SK-N-SH (cell line): ENCODE results near the gene GRK1. TPM values are rescaled to one million over a fixed set of nuclear protein-coding genes. Genes with fewer than 3 reads are reported as not detected.

Experiments used
- CTCF ChIA-PET: fragments of 300-600, 350-600 bp; formaldehyde crosslinking; extraction: SDS; loops from one replicate; lab custom pipeline; 2021; lab: Yijun Ruan, JAX
- POLR2A ChIA-PET: fragments of 350-600 bp; sonication (Branson Sonifier 250); formaldehyde crosslinking; extraction: SDS; loops from one replicate; lab custom pipeline; 2020; ENCODE audit warnings: antibody characterized with exemption, inconsistent platforms; lab: Yijun Ruan, JAX
- DNase-seq: peaks from one replicate; pipeline ENCODE4 v3.0.0; 2012
- H2AFZ ChIP-seq: fragments of 200-600 bp; sonication (generic); 2 replicates; pipeline ENCODE4 v1.8.1; 2016; ENCODE audit warnings: antibody characterized with exemption, mild to moderate bottlenecking, low read depth
- H3F3A ChIP-seq: fragments of 200-600 bp; sonication (generic); replicated peaks from 2 replicates; pipeline ENCODE3; 2016; ENCODE audit warnings: antibody characterized with exemption, mild to moderate bottlenecking; ENCODE audit not compliant: insufficient read depth
- H3K27ac ChIP-seq, 2 experiments: fragments of 200-500 bp in 1 of 2; fragments of 200-600 bp in 1 of 2; sonication (Bioruptor generic) in 1 of 2; sonication (generic), shearing (Covaris generic) in 1 of 2; 2 replicates each; pipeline versions ENCODE4 v1.5.1 to v1.6.1; 2014 to 2016; ENCODE audit warnings: low read depth in 2 of 2, inconsistent platforms in 1 of 2, low read length in 1 of 2, mild to moderate bottlenecking in 1 of 2, mixed read lengths in 1 of 2
- H3K27me3 ChIP-seq: fragments of 200-600 bp; sonication (generic), shearing (Covaris generic); 2 replicates; pipeline ENCODE4 v1.6.1; 2016; ENCODE audit warnings: mixed run types; ENCODE audit not compliant: insufficient read depth
- H3K36me3 ChIP-seq, 2 experiments: fragments of 200-500 bp in 1 of 2; fragments of 200-600 bp in 1 of 2; sonication (Bioruptor generic) in 1 of 2; sonication (generic) in 1 of 2; replicated peaks in 1 of 2; 2 replicates each; pipeline versions ENCODE3 to v1.5.1; 2014 to 2016; ENCODE audit warnings: low read length in 1 of 2, mild to moderate bottlenecking in 1 of 2; ENCODE audit not compliant: insufficient read depth in 2 of 2, control insufficient read depth in 1 of 2
- H3K4me1 ChIP-seq, 2 experiments: fragments of 200-500 bp in 1 of 2; fragments of 200-600 bp in 1 of 2; sonication (Bioruptor generic) in 1 of 2; sonication (generic), shearing (Covaris generic) in 1 of 2; 2 replicates each; pipeline versions ENCODE4 v1.5.1 to v1.6.1; 2014 to 2016; ENCODE audit warnings: low read depth in 1 of 2, low read length in 1 of 2, mixed run types in 1 of 2; ENCODE audit not compliant: insufficient read depth in 2 of 2, control insufficient read depth in 1 of 2
- H3K4me2 ChIP-seq: fragments of 200-600 bp; sonication (generic), shearing (Covaris generic); 2 replicates; pipeline ENCODE4 v1.6.1; 2017; ENCODE audit warnings: mixed run types
- H3K4me3 ChIP-seq, 2 experiments: fragments of 200-500 bp in 1 of 2; fragments of 200-600 bp in 1 of 2; sonication (Bioruptor generic) in 1 of 2; sonication (generic), shearing (Covaris generic) in 1 of 2; 2 replicates each; pipeline versions ENCODE4 v1.5.1 to v1.8.1; 2014 to 2016; ENCODE audit warnings: low read depth in 2 of 2, inconsistent platforms in 1 of 2, low read length in 1 of 2, mild to moderate bottlenecking in 1 of 2, mixed read lengths in 1 of 2, moderate library complexity in 1 of 2
- H3K79me2 ChIP-seq: fragments of 200-600 bp; sonication (generic); 2 replicates; pipeline ENCODE4 v1.8.1; 2017; ENCODE audit warnings: mild to moderate bottlenecking; ENCODE audit not compliant: insufficient read depth
- H3K9ac ChIP-seq: fragments of 200-600 bp; sonication (generic); 2 replicates; pipeline ENCODE4 v1.6.1; 2017; ENCODE audit warnings: mixed run types
- H3K9me2 ChIP-seq: fragments of 200-600 bp; sonication (generic); 2 replicates; pipeline ENCODE4 v1.6.1; 2017; ENCODE audit warnings: mixed run types
- H3K9me3 ChIP-seq: fragments of 200-600 bp; sonication (generic); 2 replicates; pipeline ENCODE4 v1.6.1; 2017; ENCODE audit warnings: mixed run types, mild to moderate bottlenecking, moderate library complexity
- H4K20me1 ChIP-seq: fragments of 200-600 bp; sonication (generic); 2 replicates; pipeline ENCODE4 v1.6.1; 2017; ENCODE audit warnings: mild to moderate bottlenecking, mixed run types; ENCODE audit not compliant: insufficient read depth
- CHD2 ChIP-seq: fragments of 150-350 bp; IDR thresholded peaks from 2 replicates; pipeline ENCODE4 v1.6.1; 2018; ENCODE audit warnings: low read length; ENCODE audit not compliant: partially characterized antibody
- EP300 ChIP-seq, 2 experiments: IDR thresholded peaks; 2 replicates each; pipeline versions ENCODE4 v1.4.0 to v1.6.1; 2012; ENCODE audit warnings: borderline replicate concordance in 1 of 2, low read depth in 1 of 2, low read length in 1 of 2
- FOSL2 ChIP-seq: IDR thresholded peaks from 2 replicates; pipeline ENCODE4 v1.4.0; 2012; ENCODE audit warnings: low read depth, mild to moderate bottlenecking, moderate library complexity, borderline replicate concordance
- GATA2 ChIP-seq: sonication (generic); formaldehyde crosslinking; IDR thresholded peaks from 2 replicates; pipeline ENCODE4 v1.5.0; 2020; ENCODE audit warnings: mild to moderate bottlenecking, missing genetic modification reagents
- JUND ChIP-seq: IDR thresholded peaks from 2 replicates; pipeline ENCODE4 v1.4.0; 2012
- MEF2A ChIP-seq: IDR thresholded peaks from 2 replicates; pipeline ENCODE4 v1.4.0; 2012; ENCODE audit warnings: low read depth, borderline replicate concordance
- POLR2AphosphoS5 ChIP-seq: IDR thresholded peaks from 2 replicates; pipeline ENCODE4 v1.6.1; 2012; ENCODE audit warnings: low read depth, low read length
- RAD21 ChIP-seq: IDR thresholded peaks from 2 replicates; pipeline ENCODE4 v1.6.1; 2012; ENCODE audit warnings: mild to moderate bottlenecking, low read length
- RFX5 ChIP-seq: IDR thresholded peaks from 2 replicates; pipeline ENCODE4 v1.6.1; 2012; ENCODE audit warnings: mild to moderate bottlenecking, improper control_type of control experiment, low read length
- RXRA ChIP-seq: IDR thresholded peaks from 2 replicates; pipeline ENCODE4 v1.4.0; 2012; ENCODE audit warnings: low read depth, mild to moderate bottlenecking, borderline replicate concordance
- SIN3A ChIP-seq: IDR thresholded peaks from 2 replicates; pipeline ENCODE4 v1.6.1; 2012; ENCODE audit warnings: low read depth, mild to moderate bottlenecking, low read length, moderate library complexity, borderline replicate concordance
- TCF12 ChIP-seq: IDR thresholded peaks from 2 replicates; pipeline ENCODE4 v1.4.0; 2012
- WGBS: methylation state at CpG from one replicate; pipeline ENCODE4 v1.1.6; 2017; ENCODE audit warnings: low lambda C conversion rate; 5-methylcytosine and 5-hydroxymethylcytosine counted together
- polyA plus RNA-seq, 3 experiments: library from polyadenylated mRNA; depleted of rRNA; stranded (reverse); fragments of >200 nt; gene quantifications; 2 replicates each; pipeline ENCODE4 v1.2.3, GENCODE V29; 2012
- TF ChIP-seq, protein P1 (sequence below): IDR thresholded peaks from 2 replicates; pipeline ENCODE4; 2012
- TF ChIP-seq, protein P2 (sequence below): IDR thresholded peaks from 2 replicates; pipeline ENCODE4 v1.4.0; 2012; ENCODE audit warnings: low read depth
- TF ChIP-seq, protein P3 (sequence below): fragments of 200-600 bp; sonication (generic); IDR thresholded peaks from 2 replicates; pipeline ENCODE4 v1.6.1; 2017; ENCODE audit warnings: antibody characterized with exemption, mild to moderate bottlenecking, moderate library complexity
- TF ChIP-seq, protein P4 (sequence below): IDR thresholded peaks from 2 replicates; pipeline ENCODE4 v1.6.1; 2012; ENCODE audit warnings: mild to moderate bottlenecking, low read depth, low read length, moderate library complexity
- TF ChIP-seq, protein P5 (sequence below): IDR thresholded peaks from 2 replicates; pipeline ENCODE4 v1.4.0; 2012; ENCODE audit warnings: low read depth, borderline replicate concordance

GRK1 gene
- polyA plus RNA-seq, 1 of the 3 experiments (the other 2 are of a cell fraction): 0.12 TPM

DNA sequence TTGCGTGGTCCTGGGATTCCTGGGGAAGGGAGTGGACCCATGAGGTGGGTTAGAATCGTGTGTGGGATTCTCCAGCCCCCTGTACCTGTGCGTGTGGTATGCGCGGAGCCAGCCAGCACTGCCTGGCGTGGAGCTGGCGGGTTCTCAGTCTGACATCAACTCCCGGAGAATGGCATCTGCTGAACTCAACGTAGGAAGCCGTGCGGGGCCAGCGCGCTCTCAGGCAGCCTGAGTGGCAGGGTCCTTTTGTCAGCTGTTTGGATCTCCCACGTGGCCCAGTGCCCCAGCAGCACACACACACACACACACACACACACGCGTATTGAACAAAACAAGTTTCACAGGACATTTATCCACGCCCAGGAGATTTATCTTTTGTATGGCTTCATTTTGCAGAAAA lies 37.2 kb upstream of the GRK1 start:
- ChIA-PET POLR2A (no interaction called here), CTCF (interaction anchor here (1.3 kb wide), 1 partner anchor 44 kb away, joined by 3 read pairs; no protein-coding TSS in a partner anchor)
- no peaks in the 10 kb centered on the region for H3K9me3 ChIP-seq
- no peak overlapping the region for H3K4me2 ChIP-seq
- no peak for DNase-seq
- no peak for TF ChIP-seq EP300 (IDR thresholded peaks at IDR 0.05; ENCODE audit: borderline replicate concordance in 1 of 2, low read depth in 1 of 2, low read length in 1 of 2)
- no peak for TF ChIP-seq CHD2
- TF ChIP-seq, protein P1, sequence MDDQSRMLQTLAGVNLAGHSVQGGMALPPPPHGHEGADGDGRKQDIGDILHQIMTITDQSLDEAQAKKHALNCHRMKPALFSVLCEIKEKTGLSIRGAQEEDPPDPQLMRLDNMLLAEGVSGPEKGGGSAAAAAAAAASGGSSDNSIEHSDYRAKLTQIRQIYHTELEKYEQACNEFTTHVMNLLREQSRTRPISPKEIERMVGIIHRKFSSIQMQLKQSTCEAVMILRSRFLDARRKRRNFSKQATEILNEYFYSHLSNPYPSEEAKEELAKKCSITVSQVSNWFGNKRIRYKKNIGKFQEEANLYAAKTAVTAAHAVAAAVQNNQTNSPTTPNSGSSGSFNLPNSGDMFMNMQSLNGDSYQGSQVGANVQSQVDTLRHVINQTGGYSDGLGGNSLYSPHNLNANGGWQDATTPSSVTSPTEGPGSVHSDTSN: no peak
- no peak for TF ChIP-seq MEF2A
- TF ChIP-seq SIN3A: no peak
- TF ChIP-seq RFX5: no peak
- no peak for TF ChIP-seq RAD21
- TF ChIP-seq, protein P2, sequence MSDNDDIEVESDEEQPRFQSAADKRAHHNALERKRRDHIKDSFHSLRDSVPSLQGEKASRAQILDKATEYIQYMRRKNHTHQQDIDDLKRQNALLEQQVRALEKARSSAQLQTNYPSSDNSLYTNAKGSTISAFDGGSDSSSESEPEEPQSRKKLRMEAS: no peak
- TF ChIP-seq JUND: no peak
- H3F3A ChIP-seq: peaks cover 10% of the 10 kb centered on the region
- WGBS: 96% methylated on average over 17 of the region's 17 CpGs
- peaks cover 4 to 45% of the 10 kb centered on the region in 2 experiments for H3K36me3 ChIP-seq
- no peak overlapping the region for H3K4me3 ChIP-seq
- H3K9me2 ChIP-seq: no peaks in the 10 kb centered on the region
- no peaks in the 10 kb centered on the region for H3K27me3 ChIP-seq
- H2AFZ ChIP-seq: no peak overlapping the region
- no peak overlapping the region for H3K9ac ChIP-seq
- peaks cover 43% of the 10 kb centered on the region for H4K20me1 ChIP-seq
- no peak overlapping the region for H3K27ac ChIP-seq
- peaks cover 0 to 9% of the 10 kb centered on the region in 2 experiments; a peak in 2 of 4 replicates for H3K4me1 ChIP-seq
- H3K79me2 ChIP-seq: peaks cover 23% of the 10 kb centered on the region

DNA sequence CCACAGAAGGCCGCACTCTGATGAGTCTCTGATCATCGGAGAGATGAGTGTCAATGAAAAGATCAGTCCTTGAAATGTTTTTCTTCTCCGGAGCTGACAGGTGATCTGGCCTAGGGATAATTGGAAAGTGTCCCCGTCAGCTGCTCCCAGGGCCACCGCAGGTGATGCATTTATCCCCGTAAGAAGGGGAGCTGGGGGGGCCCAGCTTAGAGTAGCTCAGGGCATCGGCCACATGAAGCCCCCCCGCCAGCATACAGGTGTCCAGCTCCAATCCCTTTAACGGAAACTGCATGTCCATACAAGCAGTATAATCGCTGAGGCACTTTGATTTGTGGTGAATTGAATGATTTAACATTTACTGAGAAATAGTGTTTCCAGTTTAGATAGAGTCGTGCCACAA lies 36.7 kb upstream of the GRK1 start:
- Histone ChIP-seq H2AFZ (no peak overlapping the region), H3K4me1 (peaks cover 0 to 9% of the 10 kb centered on the region in 2 experiments; a peak in 2 of 4 replicates), H3K9me2 (no peaks in the 10 kb centered on the region), H3K4me2 (no peak overlapping the region), H3F3A (peaks cover 8% of the 10 kb centered on the region), H3K79me2 (peaks cover 23% of the 10 kb centered on the region), H3K9ac (no peak overlapping the region), H3K4me3 (no peak overlapping the region), H3K27me3 (no peaks in the 10 kb centered on the region), H4K20me1 (peaks cover 38% of the 10 kb centered on the region), H3K9me3 (no peaks in the 10 kb centered on the region), H3K36me3 (peaks cover 4 to 46% of the 10 kb centered on the region in 2 experiments), H3K27ac (no peak overlapping the region)
- ChIA-PET POLR2A (no interaction called here), CTCF (interaction anchor here (1.3 kb wide), 1 partner anchor 44 kb away, joined by 3 read pairs; no protein-coding TSS in a partner anchor)
- no peak for TF ChIP-seq RFX5
- TF ChIP-seq, protein P3, sequence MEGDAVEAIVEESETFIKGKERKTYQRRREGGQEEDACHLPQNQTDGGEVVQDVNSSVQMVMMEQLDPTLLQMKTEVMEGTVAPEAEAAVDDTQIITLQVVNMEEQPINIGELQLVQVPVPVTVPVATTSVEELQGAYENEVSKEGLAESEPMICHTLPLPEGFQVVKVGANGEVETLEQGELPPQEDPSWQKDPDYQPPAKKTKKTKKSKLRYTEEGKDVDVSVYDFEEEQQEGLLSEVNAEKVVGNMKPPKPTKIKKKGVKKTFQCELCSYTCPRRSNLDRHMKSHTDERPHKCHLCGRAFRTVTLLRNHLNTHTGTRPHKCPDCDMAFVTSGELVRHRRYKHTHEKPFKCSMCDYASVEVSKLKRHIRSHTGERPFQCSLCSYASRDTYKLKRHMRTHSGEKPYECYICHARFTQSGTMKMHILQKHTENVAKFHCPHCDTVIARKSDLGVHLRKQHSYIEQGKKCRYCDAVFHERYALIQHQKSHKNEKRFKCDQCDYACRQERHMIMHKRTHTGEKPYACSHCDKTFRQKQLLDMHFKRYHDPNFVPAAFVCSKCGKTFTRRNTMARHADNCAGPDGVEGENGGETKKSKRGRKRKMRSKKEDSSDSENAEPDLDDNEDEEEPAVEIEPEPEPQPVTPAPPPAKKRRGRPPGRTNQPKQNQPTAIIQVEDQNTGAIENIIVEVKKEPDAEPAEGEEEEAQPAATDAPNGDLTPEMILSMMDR: no peak
- no peak for TF ChIP-seq TCF12
- TF ChIP-seq, protein P4, sequence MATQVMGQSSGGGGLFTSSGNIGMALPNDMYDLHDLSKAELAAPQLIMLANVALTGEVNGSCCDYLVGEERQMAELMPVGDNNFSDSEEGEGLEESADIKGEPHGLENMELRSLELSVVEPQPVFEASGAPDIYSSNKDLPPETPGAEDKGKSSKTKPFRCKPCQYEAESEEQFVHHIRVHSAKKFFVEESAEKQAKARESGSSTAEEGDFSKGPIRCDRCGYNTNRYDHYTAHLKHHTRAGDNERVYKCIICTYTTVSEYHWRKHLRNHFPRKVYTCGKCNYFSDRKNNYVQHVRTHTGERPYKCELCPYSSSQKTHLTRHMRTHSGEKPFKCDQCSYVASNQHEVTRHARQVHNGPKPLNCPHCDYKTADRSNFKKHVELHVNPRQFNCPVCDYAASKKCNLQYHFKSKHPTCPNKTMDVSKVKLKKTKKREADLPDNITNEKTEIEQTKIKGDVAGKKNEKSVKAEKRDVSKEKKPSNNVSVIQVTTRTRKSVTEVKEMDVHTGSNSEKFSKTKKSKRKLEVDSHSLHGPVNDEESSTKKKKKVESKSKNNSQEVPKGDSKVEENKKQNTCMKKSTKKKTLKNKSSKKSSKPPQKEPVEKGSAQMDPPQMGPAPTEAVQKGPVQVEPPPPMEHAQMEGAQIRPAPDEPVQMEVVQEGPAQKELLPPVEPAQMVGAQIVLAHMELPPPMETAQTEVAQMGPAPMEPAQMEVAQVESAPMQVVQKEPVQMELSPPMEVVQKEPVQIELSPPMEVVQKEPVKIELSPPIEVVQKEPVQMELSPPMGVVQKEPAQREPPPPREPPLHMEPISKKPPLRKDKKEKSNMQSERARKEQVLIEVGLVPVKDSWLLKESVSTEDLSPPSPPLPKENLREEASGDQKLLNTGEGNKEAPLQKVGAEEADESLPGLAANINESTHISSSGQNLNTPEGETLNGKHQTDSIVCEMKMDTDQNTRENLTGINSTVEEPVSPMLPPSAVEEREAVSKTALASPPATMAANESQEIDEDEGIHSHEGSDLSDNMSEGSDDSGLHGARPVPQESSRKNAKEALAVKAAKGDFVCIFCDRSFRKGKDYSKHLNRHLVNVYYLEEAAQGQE: no peak
- no peak for TF ChIP-seq GATA2 (CRISPR knock-in tag)
- no peak for TF ChIP-seq POLR2AphosphoS5
- no peak for TF ChIP-seq EP300 (IDR thresholded peaks at IDR 0.05; ENCODE audit: borderline replicate concordance in 1 of 2, low read depth in 1 of 2, low read length in 1 of 2)
- TF ChIP-seq, protein P5, sequence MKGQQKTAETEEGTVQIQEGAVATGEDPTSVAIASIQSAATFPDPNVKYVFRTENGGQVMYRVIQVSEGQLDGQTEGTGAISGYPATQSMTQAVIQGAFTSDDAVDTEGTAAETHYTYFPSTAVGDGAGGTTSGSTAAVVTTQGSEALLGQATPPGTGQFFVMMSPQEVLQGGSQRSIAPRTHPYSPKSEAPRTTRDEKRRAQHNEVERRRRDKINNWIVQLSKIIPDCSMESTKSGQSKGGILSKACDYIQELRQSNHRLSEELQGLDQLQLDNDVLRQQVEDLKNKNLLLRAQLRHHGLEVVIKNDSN: no peak
- no peak for TF ChIP-seq FOSL2
- no peak for TF ChIP-seq RXRA
- 94% methylated on average over 10 of the region's 11 CpGs for WGBS
- no peak for DNase-seq
